T-helper 17 cell (primary cell): ENCODE measurements around the gene ZNF579. TPM values are rescaled to one million over a fixed set of nuclear protein-coding genes. Genes with fewer than 3 reads are reported as not detected.

Experiments used
- ATAC-seq: fragments of 150-1000 bp; cut with Tn5 transposase; 2 replicates; pipeline ENCODE4 v1.10.0; 2021; ENCODE audit warnings: mild to moderate bottlenecking, moderate library complexity
- DNase-seq, 3 donors: peaks; one replicate each; pipeline versions ENCODE4 v3.0.0 to v3.0.0-alpha.2; 2020 to 2021
- H3K9me3 ChIP-seq: one replicate; pipeline ENCODE4 v1.7.0; 2013; ENCODE audit warnings: low read length, mild to moderate bottlenecking; ENCODE audit not compliant: control insufficient read depth, poor library complexity, severe bottlenecking
- H3K27ac Mint-ChIP-seq: one replicate; pipeline ENCODE4 v1.8.0; 2022; ENCODE audit warnings: mild to moderate bottlenecking, moderate library complexity, mixed read lengths
- H3K27me3 Mint-ChIP-seq: one replicate; pipeline ENCODE4 v1.8.0; 2022; ENCODE audit warnings: mixed read lengths
- H3K36me3 Mint-ChIP-seq: one replicate; pipeline ENCODE4 v1.8.0; 2022; ENCODE audit warnings: low read depth, mixed read lengths
- H3K4me1 Mint-ChIP-seq: one replicate; pipeline ENCODE4 v1.8.0; 2022; ENCODE audit warnings: mild to moderate bottlenecking, mixed read lengths
- H3K4me3 Mint-ChIP-seq: one replicate; pipeline ENCODE4 v1.8.0; 2022; ENCODE audit warnings: mild to moderate bottlenecking, moderate library complexity, mixed read lengths
- total RNA-seq, 4 donors: library from RNA in 2 of 4; stranded (reverse) in 2 of 4; gene quantifications; one replicate each; pipeline ENCODE4 v1.2.3 and lab custom pipeline; 2022 to 2026

The ZNF579 gene
- total RNA-seq, 2 donors from 2014 or later, result 5.9 to 6.2 TPM

GRCh38 chr19:55530996-55531395, 49.7 kb downstream of the ZNF579 start:
- H3K4me1 Mint-ChIP-seq, result no peaks in the 10 kb centered on the region
- no peaks in the 10 kb centered on the region for H3K9me3 ChIP-seq
- DNase-seq, result no peak
- H3K4me3 Mint-ChIP-seq, result no peak overlapping the region
- ATAC-seq, result no peak
- H3K27me3 Mint-ChIP-seq, result peaks cover 6% of the 10 kb centered on the region
- no peak overlapping the region for H3K27ac Mint-ChIP-seq
- H3K36me3 Mint-ChIP-seq, result no peaks in the 10 kb centered on the region

GRCh38 chr19:55529636-55530234, 50.9 kb downstream of the ZNF579 start:
- ATAC-seq, result no peak
- Mint-ChIP-seq H3K4me1 (no peaks in the 10 kb centered on the region), H3K27me3 (peaks cover 6% of the 10 kb centered on the region), H3K36me3 (no peaks in the 10 kb centered on the region), H3K27ac (no peak overlapping the region), H3K4me3 (no peak overlapping the region)
- no peaks in the 10 kb centered on the region for H3K9me3 ChIP-seq
- DNase-seq, result no peak

GRCh38 chr19:55528030-55528803, 52.4 kb downstream of the ZNF579 start:
- no peak overlapping the region for H3K4me3 Mint-ChIP-seq
- H3K27ac Mint-ChIP-seq, result no peak overlapping the region
- no peaks in the 10 kb centered on the region for H3K9me3 ChIP-seq
- ATAC-seq (no peak), DNase-seq (no peak)
- H3K4me1 Mint-ChIP-seq, result no peaks in the 10 kb centered on the region
- H3K36me3 Mint-ChIP-seq, result no peaks in the 10 kb centered on the region
- no peaks in the 10 kb centered on the region for H3K27me3 Mint-ChIP-seq

- Mint-ChIP-seq H3K36me3 (no peaks in the 10 kb centered on the region), H3K27me3 (no peaks in the 10 kb centered on the region), H3K4me1 (no peaks in the 10 kb centered on the region), H3K27ac (no peak overlapping the region), H3K4me3 (no peak overlapping the region)
- no peaks in the 10 kb centered on the region for H3K9me3 ChIP-seq
- ATAC-seq (no peak), DNase-seq (no peak)
Observed at GRCh38 chr19:55527197-55528029, 53.2 kb downstream of the ZNF579 start.

Other genes with a start within 250 kb of the ZNF579 start
- gene KMT5C, start 241.0 kb downstream of the ZNF579 start, total RNA-seq, result 100 to 1,000 TPM in 1 of 2 donors, 10 to 100 TPM in 1; 66.6 to 103 TPM
- gene COX6B2, start 226.1 kb downstream of the ZNF579 start, total RNA-seq, result 1 to 10 TPM in 1 of 2 donors, under 1 TPM in 1; 0.62 to 1.4 TPM
- gene GARIN5B, start 217.6 kb downstream of the ZNF579 start, total RNA-seq, result under 1 TPM in 1 of 2 donors, not detected in 1; 0.07 TPM
- under 1 TPM; 0.25 to 0.89 TPM for gene IL11, start 210.4 kb downstream of the ZNF579 start, total RNA-seq
- not detected for gene TMEM190, start 204.0 kb downstream of the ZNF579 start, total RNA-seq
- 10 to 100 TPM; 14.6 to 19.5 TPM for gene TMEM238, start 196.6 kb downstream of the ZNF579 start, total RNA-seq
- gene RPL28, start 194.9 kb downstream of the ZNF579 start, total RNA-seq, result 1,000 to 10,000 TPM; 3,164 to 3,616 TPM
- gene UBE2S, start 173.1 kb downstream of the ZNF579 start, total RNA-seq, result 10 to 100 TPM; 64.6 to 78.1 TPM
- gene SHISA7, start 137.5 kb downstream of the ZNF579 start, total RNA-seq, result not detected
- gene ISOC2, start 119.2 kb downstream of the ZNF579 start, total RNA-seq, result 1 to 10 TPM; 6.5 to 7.2 TPM
- gene C19orf85, start 116.1 kb downstream of the ZNF579 start, total RNA-seq, result not detected
- 10 to 100 TPM; 19.4 to 25.5 TPM for gene ZNF628, start 104.2 kb downstream of the ZNF579 start, total RNA-seq
- gene NAT14, start 95.7 kb downstream of the ZNF579 start, total RNA-seq, result 10 to 100 TPM in 1 of 2 donors, 1 to 10 TPM in 1; 9.1 to 11.9 TPM
- gene SSC5D, start 92.4 kb downstream of the ZNF579 start, total RNA-seq, result under 1 TPM; 0.08 to 0.47 TPM
- gene SBK2, start 43.7 kb downstream of the ZNF579 start, total RNA-seq, result not detected
- not detected for gene SBK3, start 35.3 kb downstream of the ZNF579 start, total RNA-seq
- 10 to 100 TPM in 1 of 2 donors, 1 to 10 TPM in 1; 9.2 to 10.7 TPM for gene FIZ1, start 18.7 kb upstream of the ZNF579 start, total RNA-seq
- gene ZNF524, start 19.4 kb upstream of the ZNF579 start, total RNA-seq, result 10 to 100 TPM; 16.6 to 17.0 TPM
- gene ZNF865, start 24.8 kb upstream of the ZNF579 start, total RNA-seq, result 10 to 100 TPM; 12.6 to 12.8 TPM
- gene ZNF784, start 43.7 kb upstream of the ZNF579 start, total RNA-seq, result 10 to 100 TPM; 11.3 to 13.8 TPM
- 10 to 100 TPM; 40.3 to 41.8 TPM for gene ZNF580, start 60.2 kb upstream of the ZNF579 start, total RNA-seq
- 10 to 100 TPM; 24.7 to 26.3 TPM for gene ZNF581, start 62.8 kb upstream of the ZNF579 start, total RNA-seq
- 1 to 10 TPM; 1.1 to 1.6 TPM for gene CCDC106, start 67.4 kb upstream of the ZNF579 start, total RNA-seq
- gene U2AF2, start 74.2 kb upstream of the ZNF579 start, total RNA-seq, result 100 to 1,000 TPM; 248 to 258 TPM
- gene EPN1, start 94.4 kb upstream of the ZNF579 start, total RNA-seq, result 10 to 100 TPM; 42.5 to 44.1 TPM
- not detected for gene NLRP9, start 157.6 kb upstream of the ZNF579 start, total RNA-seq
- gene RFPL4A, start 178.2 kb upstream of the ZNF579 start, total RNA-seq, result not detected
- not detected for gene RFPL4AL1, start 188.3 kb upstream of the ZNF579 start, total RNA-seq